Measurements from ENCODE around the gene FAM180A. TPM values are rescaled to one million over a fixed set of nuclear protein-coding genes. Genes with fewer than 3 reads are reported as not detected.

Gene FAM180A
- total RNA-seq, 1 donor from 2014 or later, result 13.7 TPM

DNA sequence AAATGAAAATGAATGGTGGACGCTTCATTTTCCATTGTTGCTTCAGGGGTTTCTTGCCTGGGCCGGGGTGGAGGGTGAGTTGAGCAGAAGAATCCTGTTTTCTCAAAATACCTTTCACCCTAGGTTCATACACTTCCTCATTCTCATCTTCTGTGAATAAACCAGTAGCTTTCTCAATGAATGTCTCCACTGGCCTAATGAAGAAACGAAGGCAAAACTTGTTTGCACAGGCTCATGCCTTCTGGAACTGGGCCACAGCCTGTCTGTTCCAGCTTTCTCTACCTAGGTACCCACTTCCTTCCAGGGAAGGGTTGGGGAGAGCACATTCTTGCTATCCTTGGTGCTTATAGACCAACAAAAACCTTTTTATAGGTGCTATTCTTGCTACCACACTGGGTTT lies 65.0 kb downstream of the FAM180A start:
- DNase-seq (ENCODE audit: low spot score), result no peak

GRCh38 chr7:135682191-135682590 lies 66.4 kb downstream of the FAM180A start:
- DNase-seq (ENCODE audit: low spot score), result no peak

DNA sequence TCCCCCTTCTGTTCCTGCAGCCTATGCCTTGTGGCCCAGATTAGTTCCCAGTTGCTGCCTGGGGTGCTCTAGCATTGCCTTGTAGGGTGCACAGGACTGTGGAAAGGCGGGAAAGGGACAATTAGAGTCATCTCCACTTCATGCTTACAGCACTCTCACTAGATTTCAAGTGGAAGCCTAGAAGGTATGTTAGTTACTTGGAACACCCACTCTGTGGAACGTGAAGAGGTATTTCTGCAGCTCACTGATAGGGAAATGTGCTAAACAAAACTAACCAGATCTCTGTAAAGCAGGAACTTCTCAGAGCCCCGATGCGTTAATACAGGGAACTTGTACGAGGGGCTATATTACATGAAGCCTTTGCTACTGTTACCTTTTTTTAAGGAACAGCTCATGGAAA lies 66.9 kb downstream of the FAM180A start:
- DNase-seq (ENCODE audit: low spot score), result no peak

Other genes with a start within 250 kb of the FAM180A start
- 25.7 TPM for gene CNOT4, start 238.7 kb downstream of the FAM180A start, total RNA-seq
- gene NUP205, start 190.9 kb downstream of the FAM180A start, total RNA-seq, result 30.9 TPM
- 35.2 TPM for gene STMP1, start 86.3 kb downstream of the FAM180A start, total RNA-seq
- not detected for gene SLC13A4, start 20.6 kb downstream of the FAM180A start, total RNA-seq
- gene MTPN, start 228.5 kb upstream of the FAM180A start, total RNA-seq, result 110 TPM